SK-N-SH (cell line): ENCODE results near the gene C16orf54. TPM values are rescaled to one million over a fixed set of nuclear protein-coding genes. Genes with fewer than 3 reads are reported as not detected.

ENCODE experiments used
- CTCF ChIA-PET: fragments of 300-600, 350-600 bp; formaldehyde crosslinking; extraction: SDS; loops from one replicate; lab custom pipeline; 2021; lab: Yijun Ruan, JAX
- POLR2A ChIA-PET: fragments of 350-600 bp; sonication (Branson Sonifier 250); formaldehyde crosslinking; extraction: SDS; loops from one replicate; lab custom pipeline; 2020; ENCODE audit warnings: antibody characterized with exemption, inconsistent platforms; lab: Yijun Ruan, JAX
- DNase-seq: peaks from one replicate; pipeline ENCODE4 v3.0.0; 2012
- H2AFZ ChIP-seq: fragments of 200-600 bp; sonication (generic); 2 replicates; pipeline ENCODE4 v1.8.1; 2016; ENCODE audit warnings: antibody characterized with exemption, mild to moderate bottlenecking, low read depth
- H3F3A ChIP-seq: fragments of 200-600 bp; sonication (generic); replicated peaks from 2 replicates; pipeline ENCODE3; 2016; ENCODE audit warnings: antibody characterized with exemption, mild to moderate bottlenecking; ENCODE audit not compliant: insufficient read depth
- H3K27ac ChIP-seq, 2 experiments: fragments of 200-500 bp in 1 of 2; fragments of 200-600 bp in 1 of 2; sonication (Bioruptor generic) in 1 of 2; sonication (generic), shearing (Covaris generic) in 1 of 2; 2 replicates each; pipeline versions ENCODE4 v1.5.1 to v1.6.1; 2014 to 2016; ENCODE audit warnings: low read depth in 2 of 2, inconsistent platforms in 1 of 2, low read length in 1 of 2, mild to moderate bottlenecking in 1 of 2, mixed read lengths in 1 of 2
- H3K27me3 ChIP-seq: fragments of 200-600 bp; sonication (generic), shearing (Covaris generic); 2 replicates; pipeline ENCODE4 v1.6.1; 2016; ENCODE audit warnings: mixed run types; ENCODE audit not compliant: insufficient read depth
- H3K36me3 ChIP-seq, 2 experiments: fragments of 200-500 bp in 1 of 2; fragments of 200-600 bp in 1 of 2; sonication (Bioruptor generic) in 1 of 2; sonication (generic) in 1 of 2; replicated peaks in 1 of 2; 2 replicates each; pipeline versions ENCODE3 to v1.5.1; 2014 to 2016; ENCODE audit warnings: low read length in 1 of 2, mild to moderate bottlenecking in 1 of 2; ENCODE audit not compliant: insufficient read depth in 2 of 2, control insufficient read depth in 1 of 2
- H3K4me1 ChIP-seq, 2 experiments: fragments of 200-500 bp in 1 of 2; fragments of 200-600 bp in 1 of 2; sonication (Bioruptor generic) in 1 of 2; sonication (generic), shearing (Covaris generic) in 1 of 2; 2 replicates each; pipeline versions ENCODE4 v1.5.1 to v1.6.1; 2014 to 2016; ENCODE audit warnings: low read depth in 1 of 2, low read length in 1 of 2, mixed run types in 1 of 2; ENCODE audit not compliant: insufficient read depth in 2 of 2, control insufficient read depth in 1 of 2
- H3K4me2 ChIP-seq: fragments of 200-600 bp; sonication (generic), shearing (Covaris generic); 2 replicates; pipeline ENCODE4 v1.6.1; 2017; ENCODE audit warnings: mixed run types
- H3K4me3 ChIP-seq, 2 experiments: fragments of 200-500 bp in 1 of 2; fragments of 200-600 bp in 1 of 2; sonication (Bioruptor generic) in 1 of 2; sonication (generic), shearing (Covaris generic) in 1 of 2; 2 replicates each; pipeline versions ENCODE4 v1.5.1 to v1.8.1; 2014 to 2016; ENCODE audit warnings: low read depth in 2 of 2, inconsistent platforms in 1 of 2, low read length in 1 of 2, mild to moderate bottlenecking in 1 of 2, mixed read lengths in 1 of 2, moderate library complexity in 1 of 2
- H3K79me2 ChIP-seq: fragments of 200-600 bp; sonication (generic); 2 replicates; pipeline ENCODE4 v1.8.1; 2017; ENCODE audit warnings: mild to moderate bottlenecking; ENCODE audit not compliant: insufficient read depth
- H3K9ac ChIP-seq: fragments of 200-600 bp; sonication (generic); 2 replicates; pipeline ENCODE4 v1.6.1; 2017; ENCODE audit warnings: mixed run types
- H3K9me2 ChIP-seq: fragments of 200-600 bp; sonication (generic); 2 replicates; pipeline ENCODE4 v1.6.1; 2017; ENCODE audit warnings: mixed run types
- H3K9me3 ChIP-seq: fragments of 200-600 bp; sonication (generic); 2 replicates; pipeline ENCODE4 v1.6.1; 2017; ENCODE audit warnings: mixed run types, mild to moderate bottlenecking, moderate library complexity
- H4K20me1 ChIP-seq: fragments of 200-600 bp; sonication (generic); 2 replicates; pipeline ENCODE4 v1.6.1; 2017; ENCODE audit warnings: mild to moderate bottlenecking, mixed run types; ENCODE audit not compliant: insufficient read depth
- FOXJ3 ChIP-seq: sonication (generic); formaldehyde crosslinking; IDR thresholded peaks from 2 replicates; pipeline ENCODE4 v1.5.1; 2020; ENCODE audit warnings: mild to moderate bottlenecking, missing genetic modification reagents
- NFIC ChIP-seq: IDR thresholded peaks from 2 replicates; pipeline ENCODE4 v1.4.0; 2012; ENCODE audit warnings: borderline replicate concordance
- RAD21 ChIP-seq: IDR thresholded peaks from 2 replicates; pipeline ENCODE4 v1.6.1; 2012; ENCODE audit warnings: mild to moderate bottlenecking, low read length
- RCOR1 ChIP-seq: fragments of 150-350 bp; IDR thresholded peaks from 2 replicates; pipeline ENCODE4 v1.6.1; 2017; ENCODE audit warnings: antibody characterized with exemption, low read length
- RFX5 ChIP-seq: IDR thresholded peaks from 2 replicates; pipeline ENCODE4 v1.6.1; 2012; ENCODE audit warnings: mild to moderate bottlenecking, improper control_type of control experiment, low read length
- SMC3 ChIP-seq: IDR thresholded peaks from 2 replicates; pipeline ENCODE4 v1.6.1; 2012; ENCODE audit warnings: low read depth, low read length, improper control_type of control experiment
- TEAD4 ChIP-seq: IDR thresholded peaks from 2 replicates; pipeline ENCODE4 v1.4.0; 2012; ENCODE audit warnings: mild to moderate bottlenecking, borderline replicate concordance; ENCODE audit not compliant: insufficient read depth
- USF2 ChIP-seq: fragments of 150-350 bp; IDR thresholded peaks from 2 replicates; pipeline ENCODE4 v1.6.1; 2017; ENCODE audit warnings: antibody characterized with exemption, low read length, low read depth, borderline replicate concordance
- WGBS: methylation state at CpG from one replicate; pipeline ENCODE4 v1.1.6; 2017; ENCODE audit warnings: low lambda C conversion rate; 5-methylcytosine and 5-hydroxymethylcytosine counted together
- polyA plus RNA-seq, 3 experiments: library from polyadenylated mRNA; depleted of rRNA; stranded (reverse); fragments of >200 nt; gene quantifications; 2 replicates each; pipeline ENCODE4 v1.2.3, GENCODE V29; 2012
- TF ChIP-seq, protein P1 (sequence below): IDR thresholded peaks from 2 replicates; pipeline ENCODE4 v1.4.0; 2012; ENCODE audit warnings: low read depth, borderline replicate concordance
- TF ChIP-seq, protein P2 (sequence below): fragments of 150-350 bp; IDR thresholded peaks from 2 replicates; pipeline ENCODE4 v1.6.1; 2016; ENCODE audit warnings: mild to moderate bottlenecking, low read depth, low read length
- TF ChIP-seq, protein P3 (sequence below): IDR thresholded peaks from 2 replicates; pipeline ENCODE4; 2012

C16orf54 gene
- polyA plus RNA-seq, 1 of the 3 experiments (the other 2 are of a cell fraction), result not detected

DNA sequence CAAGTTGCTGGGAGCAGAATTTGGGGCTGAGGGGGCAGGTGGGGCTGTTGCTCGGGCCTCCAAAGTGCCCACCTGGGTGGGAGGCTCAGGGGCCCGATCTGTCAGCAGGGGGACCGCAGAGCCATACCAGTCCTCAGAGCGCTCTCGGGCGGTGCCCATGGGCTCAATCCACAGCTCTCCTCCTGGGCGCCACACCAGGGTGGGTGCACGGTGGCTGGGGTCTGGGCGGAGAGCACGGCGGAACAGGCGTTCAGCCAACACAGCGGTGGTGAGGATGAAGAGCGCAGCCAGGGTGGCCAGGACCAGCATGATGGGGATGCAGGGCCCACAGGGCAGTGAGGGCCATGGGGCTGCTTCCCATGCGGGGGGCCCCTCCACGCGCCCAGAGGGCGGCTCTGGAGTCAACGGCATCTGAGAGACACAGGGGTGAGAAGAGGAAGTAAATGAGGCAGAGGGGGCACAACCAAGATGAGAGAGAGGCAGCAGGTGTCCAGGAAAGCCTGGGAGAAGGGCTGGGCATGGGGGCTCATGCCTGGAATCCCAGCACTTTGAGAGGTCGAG lies 1.2 kb downstream of the C16orf54 start (continued):
- TF ChIP-seq, protein P1, sequence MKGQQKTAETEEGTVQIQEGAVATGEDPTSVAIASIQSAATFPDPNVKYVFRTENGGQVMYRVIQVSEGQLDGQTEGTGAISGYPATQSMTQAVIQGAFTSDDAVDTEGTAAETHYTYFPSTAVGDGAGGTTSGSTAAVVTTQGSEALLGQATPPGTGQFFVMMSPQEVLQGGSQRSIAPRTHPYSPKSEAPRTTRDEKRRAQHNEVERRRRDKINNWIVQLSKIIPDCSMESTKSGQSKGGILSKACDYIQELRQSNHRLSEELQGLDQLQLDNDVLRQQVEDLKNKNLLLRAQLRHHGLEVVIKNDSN, result no peak
- TF ChIP-seq USF2 (no peak), FOXJ3 (CRISPR knock-in tag) (no peak), RFX5 (no peak), RAD21 (no peak), SMC3 (no peak)
- TF ChIP-seq, protein P2, sequence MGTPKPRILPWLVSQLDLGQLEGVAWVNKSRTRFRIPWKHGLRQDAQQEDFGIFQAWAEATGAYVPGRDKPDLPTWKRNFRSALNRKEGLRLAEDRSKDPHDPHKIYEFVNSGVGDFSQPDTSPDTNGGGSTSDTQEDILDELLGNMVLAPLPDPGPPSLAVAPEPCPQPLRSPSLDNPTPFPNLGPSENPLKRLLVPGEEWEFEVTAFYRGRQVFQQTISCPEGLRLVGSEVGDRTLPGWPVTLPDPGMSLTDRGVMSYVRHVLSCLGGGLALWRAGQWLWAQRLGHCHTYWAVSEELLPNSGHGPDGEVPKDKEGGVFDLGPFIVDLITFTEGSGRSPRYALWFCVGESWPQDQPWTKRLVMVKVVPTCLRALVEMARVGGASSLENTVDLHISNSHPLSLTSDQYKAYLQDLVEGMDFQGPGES, result no peak
- TF ChIP-seq, protein P3, sequence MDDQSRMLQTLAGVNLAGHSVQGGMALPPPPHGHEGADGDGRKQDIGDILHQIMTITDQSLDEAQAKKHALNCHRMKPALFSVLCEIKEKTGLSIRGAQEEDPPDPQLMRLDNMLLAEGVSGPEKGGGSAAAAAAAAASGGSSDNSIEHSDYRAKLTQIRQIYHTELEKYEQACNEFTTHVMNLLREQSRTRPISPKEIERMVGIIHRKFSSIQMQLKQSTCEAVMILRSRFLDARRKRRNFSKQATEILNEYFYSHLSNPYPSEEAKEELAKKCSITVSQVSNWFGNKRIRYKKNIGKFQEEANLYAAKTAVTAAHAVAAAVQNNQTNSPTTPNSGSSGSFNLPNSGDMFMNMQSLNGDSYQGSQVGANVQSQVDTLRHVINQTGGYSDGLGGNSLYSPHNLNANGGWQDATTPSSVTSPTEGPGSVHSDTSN, result no peak
- TF ChIP-seq, all 33 proteins: peak for 0

- no peak for TF ChIP-seq TEAD4
- TF ChIP-seq SMC3, result no peak
- CTCF ChIA-PET, result no interaction called here
These were observed 1.8 kb downstream of the C16orf54 start for GRCh38 chr16:29743827-29744531.

GRCh38 chr16:29743475-29743826 lies 2.3 kb downstream of the C16orf54 start:
- no peaks in the 10 kb centered on the region for H3K36me3 ChIP-seq
- CTCF ChIA-PET, result no interaction called here
- no peaks in the 10 kb centered on the region for H3K79me2 ChIP-seq
- TF ChIP-seq, protein P3, result no peak
- TF ChIP-seq RCOR1 (no peak), NFIC (no peak)
- 76% methylated on average over 5 of the region's 5 CpGs for WGBS
- H4K20me1 ChIP-seq, result no peaks in the 10 kb centered on the region
- no peak overlapping the region for H3K4me3 ChIP-seq
- POLR2A ChIA-PET, result no interaction called here
- no peak overlapping the region for H3K4me2 ChIP-seq
- H3K9me2 ChIP-seq, result no peaks in the 10 kb centered on the region
- no peaks in the 10 kb centered on the region for H3K27me3 ChIP-seq
- DNase-seq, result no peak
- H3F3A ChIP-seq, result no peaks in the 10 kb centered on the region
- no peak overlapping the region for H3K27ac ChIP-seq
- no peak overlapping the region for H3K9ac ChIP-seq
- no peak overlapping the region for H2AFZ ChIP-seq
- H3K9me3 ChIP-seq, result no peaks in the 10 kb centered on the region
- H3K4me1 ChIP-seq, result no peaks in the 10 kb centered on the region

More at GRCh38 chr16:29743827-29744531, 1.8 kb downstream of the C16orf54 start:
- H3K79me2 ChIP-seq, result no peaks in the 10 kb centered on the region
- no peaks in the 10 kb centered on the region for H3K36me3 ChIP-seq
- H3K9me2 ChIP-seq, result no peaks in the 10 kb centered on the region
- no peaks in the 10 kb centered on the region for H4K20me1 ChIP-seq
- WGBS, result 73% methylated on average over 8 of the region's 21 CpGs
- H3K4me3 ChIP-seq, result no peak overlapping the region
- no peak overlapping the region for H3K4me2 ChIP-seq
- no peaks in the 10 kb centered on the region for H3K27me3 ChIP-seq
- no peaks in the 10 kb centered on the region for H3K9me3 ChIP-seq
- no peak overlapping the region for H2AFZ ChIP-seq
- no peak overlapping the region for H3K27ac ChIP-seq
- POLR2A ChIA-PET, result no interaction called here
- H3F3A ChIP-seq, result no peaks in the 10 kb centered on the region
- H3K9ac ChIP-seq, result no peak overlapping the region
- no peak for DNase-seq
- no peaks in the 10 kb centered on the region for H3K4me1 ChIP-seq
